Hematopoietic multipotent progenitor cell treated with erythropoietin and hydrocortisone succinate and interleukin-3 and kit ligand, for 17 days (in vitro differentiated cells): Measurements from ENCODE around the gene LDLRAD4.
"Not testable (repeated sequence)": the region's sequence is repeated elsewhere in the genome, so short reads cannot be mapped to it uniquely, and the experiment has no call there.

Experiments used
- DNase-seq: peaks from one replicate; pipeline ENCODE4 v3.0.0-alpha.2; 2015; ENCODE audit warnings: low spot score

LDLRAD4 gene

DNA sequence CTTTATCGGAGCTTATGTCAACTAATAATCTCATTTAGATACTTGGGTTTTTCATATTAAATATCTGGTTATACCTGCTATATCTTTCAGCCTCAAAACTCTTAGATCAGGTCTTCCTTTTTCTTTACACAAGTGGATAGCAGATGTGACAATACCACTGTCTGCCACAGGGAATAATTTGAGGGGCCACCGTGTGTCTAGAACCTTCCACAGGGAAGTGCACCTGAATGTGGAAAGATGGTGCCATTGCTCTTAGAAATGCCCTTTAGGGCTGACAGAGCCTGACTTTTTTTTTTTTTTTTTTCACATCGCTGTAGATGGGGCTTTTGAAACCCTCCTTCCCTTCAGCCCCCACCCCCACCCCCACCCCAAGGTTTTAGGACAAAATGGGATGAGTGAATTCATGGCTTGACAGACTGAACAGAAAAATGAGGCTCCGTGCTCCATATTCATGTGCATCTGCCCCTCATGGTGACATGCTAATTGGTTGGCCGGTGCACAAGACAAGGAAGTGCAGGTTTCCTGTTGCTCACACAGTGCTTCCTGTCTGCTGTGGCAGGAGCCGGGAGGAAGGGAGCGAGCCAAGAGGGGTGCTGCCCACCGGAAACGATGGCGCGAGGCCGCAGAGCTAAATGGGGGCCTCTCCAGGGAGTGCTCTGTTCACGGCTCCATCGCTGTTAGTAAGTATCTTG, 246.0 kb downstream of the LDLRAD4 start:
- DNase-seq = no peak

DNA sequence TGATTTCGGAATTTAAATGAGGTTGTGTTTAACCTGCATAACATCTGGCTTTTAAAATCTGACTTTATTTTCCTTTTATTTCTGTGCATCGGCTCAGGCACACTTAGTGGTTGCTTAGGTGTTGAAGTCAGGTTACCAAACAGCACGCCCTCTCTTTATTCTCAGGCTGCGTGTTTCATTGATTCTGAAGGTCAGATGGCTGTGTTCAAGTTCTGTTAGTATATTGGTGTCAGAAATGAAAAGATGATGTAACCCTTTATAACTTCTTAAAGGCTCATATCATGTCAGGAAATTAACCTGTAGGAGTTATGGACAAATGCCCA, 246.5 kb downstream of the LDLRAD4 start:
- no peak for DNase-seq

DNA sequence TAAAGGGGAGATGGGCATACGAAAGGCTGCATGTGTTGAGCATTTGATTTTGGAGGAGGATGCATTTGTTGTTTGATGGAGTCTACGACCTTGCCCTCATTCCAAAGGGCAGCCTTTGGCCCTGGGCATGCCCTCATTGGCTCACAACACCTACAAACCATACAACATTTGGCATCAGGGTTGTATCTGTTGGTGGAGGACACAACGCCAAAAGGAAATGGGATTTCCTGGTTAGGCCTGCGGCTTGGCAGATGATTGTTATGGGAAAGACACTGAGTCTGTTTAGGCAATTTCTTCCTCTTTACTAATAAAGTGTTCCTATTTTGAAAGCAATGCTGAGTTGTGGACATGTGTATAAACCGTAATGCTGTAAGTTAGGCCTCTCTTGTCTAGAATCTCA, 246.9 kb downstream of the LDLRAD4 start:
- no peak for DNase-seq

DNA sequence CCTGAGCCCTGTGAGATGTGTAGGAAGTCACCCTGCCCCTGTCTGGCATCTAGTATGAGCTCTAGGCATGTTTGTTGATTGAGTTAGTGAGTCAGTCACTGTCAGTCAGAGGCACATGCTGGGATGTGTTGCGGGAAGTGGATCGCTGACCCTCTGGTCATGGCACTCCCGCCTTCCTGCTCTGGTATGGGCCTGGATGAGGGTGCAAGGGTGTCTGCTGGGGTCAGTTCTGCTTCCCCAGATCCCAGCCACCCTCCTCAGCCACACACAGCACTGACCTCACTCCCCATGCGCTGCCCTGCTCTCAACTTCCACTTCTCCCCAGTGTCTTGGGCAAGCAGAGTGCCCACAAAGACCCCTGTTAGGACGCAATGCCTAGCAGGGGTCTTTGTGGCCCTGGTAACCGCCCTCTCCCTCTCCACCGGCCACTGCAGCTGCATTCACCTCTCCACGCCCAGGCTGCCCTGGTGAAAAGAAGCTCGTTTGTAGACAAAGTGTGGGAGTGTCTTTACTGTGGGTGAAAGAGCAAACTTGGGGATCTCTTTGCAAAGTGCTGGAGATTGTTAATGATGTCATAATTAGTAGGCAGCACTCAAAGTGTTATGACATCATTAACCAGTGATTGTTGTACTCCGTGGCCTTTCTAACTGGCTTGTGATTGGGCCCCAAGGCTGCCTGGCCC, 252.1 kb downstream of the LDLRAD4 start:
- DNase-seq = no peak

DNA sequence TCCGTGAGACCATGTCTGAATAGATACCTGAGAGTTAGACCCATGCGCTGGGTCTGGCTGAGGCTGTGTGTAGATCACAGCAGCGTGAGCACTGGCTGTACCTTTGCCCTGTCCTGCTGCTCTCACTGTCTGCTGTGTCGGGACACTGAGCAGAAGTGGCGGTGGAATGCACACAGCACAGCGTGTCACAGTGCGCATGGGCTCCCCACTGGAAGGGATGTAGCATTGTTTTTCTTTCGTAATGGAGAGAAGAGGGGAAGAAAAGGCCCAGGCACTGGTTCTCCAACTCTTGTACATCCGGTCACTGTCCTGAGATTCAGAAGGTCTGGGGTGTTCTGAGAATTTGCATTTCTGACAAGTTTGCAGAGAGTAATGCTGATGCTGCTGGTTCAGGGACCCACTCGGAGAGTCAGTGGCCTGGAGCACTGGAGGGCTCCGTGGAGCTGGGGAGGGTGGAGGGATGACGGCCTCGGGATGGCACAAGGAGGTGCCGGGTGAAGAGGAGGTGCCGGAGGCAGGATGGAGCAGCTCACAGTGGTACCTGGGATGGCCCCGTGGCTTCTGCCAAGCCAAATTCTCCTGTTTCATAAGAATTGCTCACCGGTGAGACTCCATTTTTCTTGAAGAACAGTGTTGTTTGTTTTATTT, 252.8 kb downstream of the LDLRAD4 start:
- DNase-seq = no peak

DNA sequence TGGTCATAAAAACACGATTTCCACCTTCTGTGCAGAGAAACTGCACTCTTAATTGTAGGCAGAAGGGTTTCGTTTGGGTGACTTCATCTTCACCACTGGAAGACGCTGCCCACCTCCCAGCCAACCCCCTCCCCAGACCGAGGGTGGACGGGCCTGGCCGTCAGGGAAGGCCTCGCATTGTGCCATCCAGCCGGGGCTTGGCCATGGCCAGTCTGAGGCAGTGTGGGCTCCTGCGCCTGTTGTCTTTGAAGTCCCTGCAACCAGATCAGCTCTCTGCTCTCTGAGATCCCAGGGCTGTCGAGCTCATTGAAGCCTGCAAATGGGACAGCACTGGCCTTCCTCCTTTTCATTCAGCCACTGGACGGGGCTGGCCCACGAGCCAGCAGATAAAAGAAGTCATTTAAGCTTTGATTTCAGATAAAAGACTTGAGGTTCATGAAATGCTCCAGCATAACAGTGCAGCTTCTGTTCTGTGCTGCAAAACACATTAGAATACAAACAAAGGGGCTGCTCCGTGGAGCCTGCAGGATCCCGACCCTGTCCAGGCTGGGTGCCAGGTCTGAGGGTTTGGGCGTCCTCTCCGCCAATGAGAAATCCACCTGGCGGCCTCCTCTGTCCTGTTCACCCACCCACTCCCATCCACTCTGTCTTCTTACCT, 253.5 kb downstream of the LDLRAD4 start:
- DNase-seq = no peak

DNA sequence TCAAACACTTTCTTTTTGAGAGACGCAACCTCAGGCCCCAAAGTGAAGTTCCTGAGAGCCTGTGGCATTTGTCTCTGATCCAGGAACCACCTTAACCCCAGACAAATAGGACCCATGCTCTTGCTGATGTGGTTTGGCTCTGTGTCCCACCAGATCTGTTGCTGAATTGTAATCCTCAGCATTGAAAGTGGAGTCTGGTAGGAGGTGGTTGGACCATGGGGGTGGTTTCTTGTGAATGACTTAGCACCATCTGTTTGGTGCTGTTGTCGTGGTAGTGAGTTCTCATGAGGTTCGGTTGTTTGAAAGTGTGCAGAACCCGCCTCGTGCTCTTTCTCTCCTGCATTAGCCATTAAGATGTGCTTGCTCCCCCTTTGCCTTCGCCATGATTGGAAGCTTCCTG, 255.2 kb downstream of the LDLRAD4 start:
- DNase-seq = no peak

DNA sequence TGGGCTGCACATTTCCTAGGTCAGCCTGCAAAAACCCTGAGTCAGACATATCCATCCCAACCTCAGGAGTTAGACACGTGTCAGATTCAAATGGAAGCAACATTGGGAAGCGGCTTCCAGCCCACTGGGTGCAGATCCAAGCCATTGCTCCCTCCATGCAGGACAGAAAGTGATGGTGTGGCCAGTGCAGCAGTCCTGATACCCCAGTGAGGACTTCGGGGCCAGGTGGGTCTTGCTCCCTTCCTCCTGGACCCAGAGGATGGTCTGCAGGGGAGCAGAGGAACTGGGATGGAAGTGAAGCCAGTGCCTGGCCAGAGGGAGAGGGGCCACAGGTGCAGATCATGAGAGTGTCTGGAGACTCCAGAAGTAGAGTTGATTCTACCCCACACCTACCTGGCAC, 255.8 kb downstream of the LDLRAD4 start:
- DNase-seq = no peak

DNA sequence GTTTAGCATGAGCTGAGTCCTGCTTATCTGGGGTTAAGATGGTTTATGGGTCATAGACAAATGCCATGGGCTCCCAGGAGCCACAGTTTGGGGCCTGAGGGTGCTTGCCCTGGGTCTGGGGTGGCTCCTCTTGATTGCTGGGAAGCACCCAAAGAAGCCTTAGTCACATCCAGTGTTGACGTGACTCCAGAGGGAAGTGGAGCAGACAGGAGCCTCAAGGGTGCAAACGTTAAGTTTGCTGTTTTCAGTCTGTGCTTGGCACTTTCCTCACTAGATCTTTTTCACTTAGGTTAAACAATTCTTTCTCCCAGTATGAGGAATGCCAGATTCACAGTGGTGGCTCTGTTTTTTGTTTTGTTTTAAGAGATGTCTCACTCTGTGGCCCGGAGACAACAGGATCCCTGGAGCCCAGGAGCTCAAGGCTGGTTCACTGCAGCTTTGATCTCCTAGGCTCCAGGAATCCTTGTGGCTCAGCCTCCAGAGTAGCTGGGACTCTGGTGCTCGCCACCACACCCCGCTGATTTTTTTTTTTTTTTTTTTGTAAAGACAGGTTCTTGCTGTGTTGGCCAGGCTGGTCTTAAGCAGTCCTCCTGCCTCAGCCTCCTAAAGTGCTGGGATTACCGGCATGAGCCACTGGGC, 256.5 kb downstream of the LDLRAD4 start:
- no peak for DNase-seq

DNA sequence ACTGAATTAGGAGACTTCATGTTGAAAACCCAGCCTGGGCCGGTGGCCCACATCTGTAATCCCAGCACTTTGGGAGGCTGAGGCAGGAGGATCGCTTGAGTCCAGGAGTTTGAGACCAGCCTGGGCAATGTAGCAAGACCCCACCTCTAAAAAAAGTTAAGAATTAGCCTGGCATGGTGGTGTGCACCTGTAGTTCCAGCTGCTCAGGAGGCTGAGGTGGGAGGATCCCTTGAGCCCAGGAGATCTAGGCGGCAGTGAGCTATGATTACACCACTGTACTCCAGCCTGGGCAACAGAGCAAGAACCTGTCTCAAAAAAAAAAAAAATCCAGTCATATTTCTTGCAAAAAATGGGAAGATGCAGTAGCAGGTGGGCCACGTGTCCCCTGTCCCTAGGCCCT, 257.8 kb downstream of the LDLRAD4 start:
- not testable (repeated sequence) for DNase-seq

DNA sequence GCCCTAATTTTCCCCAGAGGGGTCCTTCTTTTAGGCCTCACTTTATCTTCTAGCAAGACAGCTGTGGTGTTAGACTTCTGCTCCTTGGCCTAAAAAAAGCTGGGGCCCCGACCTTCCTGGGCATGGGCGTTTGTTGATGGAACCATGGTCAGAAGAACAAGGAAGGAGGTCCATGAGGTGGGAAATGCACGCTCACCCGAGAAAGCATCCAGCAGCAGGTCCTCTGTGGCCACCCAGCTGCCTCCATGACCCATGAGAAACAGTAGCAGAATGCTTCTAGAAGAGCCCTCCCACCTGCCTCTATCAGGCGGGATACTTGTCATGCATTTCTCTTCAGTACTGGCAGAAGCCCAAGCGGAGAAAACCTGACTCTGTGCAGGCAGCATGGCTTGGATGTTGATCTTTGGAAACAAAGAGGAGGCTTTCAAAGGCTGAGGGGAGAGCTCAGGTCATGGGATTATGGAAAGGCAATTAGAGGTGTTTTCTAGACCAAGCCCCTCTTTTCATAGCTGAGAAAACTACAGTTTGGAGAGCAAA, 258.7 kb downstream of the LDLRAD4 start:
- DNase-seq = no peak

DNA sequence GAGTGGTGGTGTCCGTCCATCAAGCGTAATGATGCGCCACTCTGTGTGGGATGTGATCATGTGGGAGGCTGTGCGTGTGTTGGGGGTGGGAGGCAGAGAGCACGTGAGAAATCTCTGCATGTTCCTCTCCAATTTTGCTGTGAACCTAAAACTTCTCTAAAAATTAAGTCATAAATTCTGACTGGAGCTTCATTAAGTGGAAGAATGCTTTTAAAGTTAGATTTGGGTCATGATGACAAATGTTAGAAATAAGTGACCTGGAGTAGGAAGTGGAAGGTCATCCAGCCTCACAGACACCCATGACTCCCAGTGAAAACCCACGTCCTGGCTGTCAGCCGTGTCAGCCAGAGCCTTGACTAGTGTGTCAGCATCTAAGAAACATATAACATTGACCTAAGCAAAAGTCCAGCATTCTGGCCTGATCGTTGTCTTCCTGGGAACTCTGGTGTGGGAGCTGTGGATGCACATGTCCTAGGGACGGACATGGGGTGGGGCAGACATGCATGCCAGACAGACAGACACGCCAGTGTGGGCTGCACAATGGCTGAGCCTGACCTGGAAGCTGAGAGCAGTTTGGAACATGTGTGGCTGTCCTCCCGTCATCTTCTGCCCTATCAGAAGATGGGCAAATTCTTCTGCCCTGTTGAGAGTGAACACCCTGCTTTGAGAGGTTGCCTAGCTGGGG, 262.2 kb downstream of the LDLRAD4 start:
- no peak for DNase-seq

DNA sequence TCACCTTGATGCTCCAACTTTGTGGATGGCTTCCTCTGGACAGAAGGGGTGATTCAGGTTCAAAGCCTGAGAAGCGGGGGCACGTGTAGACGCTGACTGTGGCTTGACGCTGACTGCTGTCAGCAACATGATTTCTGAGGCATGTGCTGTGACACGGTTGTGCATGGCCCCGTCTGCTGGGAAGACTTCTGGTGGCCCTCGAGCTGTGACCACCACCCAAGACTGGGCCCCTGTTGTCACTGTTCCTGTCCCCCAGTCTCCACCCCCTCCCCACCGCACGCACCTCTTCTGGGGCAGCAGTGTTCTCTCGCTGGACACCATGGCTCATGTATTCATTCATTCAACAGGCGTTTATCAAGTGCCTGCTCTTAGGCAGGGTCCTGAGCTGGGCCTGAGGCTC, 262.8 kb downstream of the LDLRAD4 start:
- no peak for DNase-seq

DNA sequence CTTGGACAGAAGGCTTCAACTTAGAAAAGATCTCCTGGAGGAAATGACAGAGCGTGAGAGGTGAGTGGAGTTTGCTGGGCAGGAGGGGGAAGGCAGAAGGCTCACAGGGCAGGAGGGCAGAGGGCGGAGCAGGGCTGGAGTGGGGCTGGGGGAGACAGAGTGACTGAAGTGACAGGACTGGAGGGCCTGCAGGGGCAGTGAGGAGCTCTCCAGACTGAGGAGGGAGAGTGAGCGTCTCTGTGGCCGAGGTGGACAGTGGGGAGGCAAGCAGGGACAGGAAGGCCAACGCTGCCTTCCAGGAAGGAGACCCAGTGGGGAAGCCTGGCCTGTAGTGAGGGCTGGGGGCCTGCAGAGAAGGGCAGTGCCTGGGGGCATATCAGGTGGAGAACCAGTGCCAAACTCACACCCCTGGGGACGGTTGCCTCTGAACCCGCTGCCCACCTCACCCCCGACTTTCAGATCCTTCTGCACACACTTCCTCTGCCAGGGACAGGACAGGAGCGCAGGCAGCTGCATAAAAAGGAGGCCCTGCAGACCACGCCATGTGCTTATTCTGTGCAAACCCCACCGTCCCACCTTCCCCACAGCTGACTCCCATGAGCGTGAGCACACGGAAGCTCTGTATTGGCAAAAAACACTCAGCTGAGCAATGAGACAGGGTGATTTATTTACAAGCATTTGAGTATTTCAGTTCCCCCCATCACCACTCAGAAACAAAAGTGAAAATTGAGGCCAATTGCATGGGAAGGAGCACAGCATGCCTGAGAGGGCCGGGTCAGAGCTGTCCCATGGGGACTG, 263.5 kb downstream of the LDLRAD4 start:
- no peak for DNase-seq

DNA sequence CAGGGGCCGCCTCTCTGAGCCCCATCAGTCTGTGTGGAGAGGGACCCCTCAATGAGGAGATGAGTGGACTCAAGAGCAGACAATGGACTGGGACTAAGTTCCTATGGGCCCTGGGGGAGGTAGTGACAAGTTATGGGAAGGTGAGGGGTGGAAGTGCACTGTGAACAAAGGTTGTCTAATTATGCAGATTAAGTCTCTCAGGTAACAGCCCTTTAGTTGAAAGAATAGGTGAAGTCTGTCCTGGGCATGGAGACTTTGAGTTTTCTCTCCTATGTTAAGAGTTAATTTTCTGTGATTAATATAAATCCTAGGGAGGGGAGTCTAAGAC, 264.0 kb downstream of the LDLRAD4 start:
- DNase-seq = no peak

DNA sequence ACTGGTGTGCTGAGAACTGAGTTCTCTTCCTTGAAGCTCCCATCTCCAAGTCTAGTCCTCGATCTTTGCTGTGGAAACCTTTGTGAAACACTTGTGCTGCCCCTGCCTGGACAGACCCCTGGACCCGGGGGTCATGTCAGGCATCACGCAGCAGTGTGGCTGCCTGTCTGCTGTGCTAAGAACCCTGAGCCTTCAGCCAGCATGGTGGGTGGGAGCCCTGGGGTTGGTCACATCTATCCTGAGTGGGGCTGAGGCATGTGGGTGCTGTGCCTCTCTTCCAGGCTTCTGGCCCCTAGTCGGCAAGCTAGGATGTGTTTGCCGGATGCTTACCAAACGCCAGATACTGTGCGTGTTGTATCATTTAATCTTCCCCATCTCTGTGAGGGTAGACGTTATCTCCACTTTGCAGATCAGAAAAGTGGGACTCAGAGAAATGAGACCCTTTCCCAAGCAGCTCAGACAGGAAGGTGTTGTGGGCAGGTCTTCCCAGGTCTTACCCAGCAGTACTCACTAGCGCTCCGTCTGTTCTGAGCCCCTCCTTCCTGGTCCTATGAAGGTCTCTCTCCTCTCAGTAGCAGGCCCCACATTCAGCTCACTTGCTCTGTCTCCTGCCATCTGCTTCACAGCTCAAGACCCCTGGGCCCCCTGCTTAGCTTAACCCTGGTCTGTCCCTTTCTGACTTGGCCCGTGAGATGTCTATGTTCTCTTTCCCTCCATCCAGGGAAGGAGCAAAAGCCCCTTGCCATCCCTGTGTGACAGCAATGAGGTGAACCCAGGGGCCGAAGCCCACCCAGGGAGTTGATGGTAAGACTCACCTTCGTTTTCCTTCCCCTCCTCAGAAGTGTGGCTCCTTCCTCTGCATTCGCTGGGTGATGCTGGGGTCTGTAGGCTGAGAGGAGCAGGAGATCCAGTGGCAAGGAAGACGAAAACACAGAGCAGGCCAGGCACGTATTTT, 265.0 kb downstream of the LDLRAD4 start:
- no peak for DNase-seq

DNA sequence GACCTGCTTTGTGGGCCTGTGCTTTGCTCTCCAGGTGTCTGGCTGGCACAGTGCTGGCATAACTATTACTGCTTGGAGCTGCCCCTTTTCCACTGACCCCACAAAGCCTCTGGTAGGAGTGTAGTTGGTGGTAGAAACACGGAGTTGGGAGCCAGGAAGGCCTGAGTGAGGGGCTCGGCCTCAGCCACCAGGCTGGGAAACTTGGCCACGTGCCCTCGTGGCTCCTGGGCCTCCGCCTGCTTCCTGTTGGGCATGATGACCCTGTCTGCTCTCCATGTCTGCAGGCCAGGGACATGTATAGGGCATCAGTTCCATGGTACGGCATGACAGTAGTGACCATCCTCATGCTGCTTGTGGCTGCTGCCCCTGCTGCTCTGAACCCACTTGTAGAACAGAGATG, 266.6 kb downstream of the LDLRAD4 start:
- DNase-seq = no peak

DNA sequence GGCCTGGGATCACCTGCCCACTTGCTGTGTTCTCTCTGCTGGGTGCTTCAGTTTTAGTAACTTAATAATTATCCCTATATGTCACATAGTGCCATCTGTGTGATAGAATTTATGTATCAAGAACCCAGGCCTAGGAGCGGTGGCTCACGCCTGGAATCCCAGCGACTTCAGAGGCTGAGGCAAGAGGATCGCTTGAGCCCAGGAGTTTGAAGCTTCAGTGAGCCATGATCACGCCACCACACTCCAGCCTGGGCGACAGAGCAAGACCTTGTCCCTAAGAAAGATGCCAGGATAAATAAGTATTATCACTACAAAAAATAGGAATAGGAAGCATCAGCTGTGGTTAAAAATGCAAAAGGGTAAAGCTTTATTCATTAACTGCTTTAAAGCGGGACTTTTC, 267.0 kb downstream of the LDLRAD4 start:
- no peak for DNase-seq

DNA sequence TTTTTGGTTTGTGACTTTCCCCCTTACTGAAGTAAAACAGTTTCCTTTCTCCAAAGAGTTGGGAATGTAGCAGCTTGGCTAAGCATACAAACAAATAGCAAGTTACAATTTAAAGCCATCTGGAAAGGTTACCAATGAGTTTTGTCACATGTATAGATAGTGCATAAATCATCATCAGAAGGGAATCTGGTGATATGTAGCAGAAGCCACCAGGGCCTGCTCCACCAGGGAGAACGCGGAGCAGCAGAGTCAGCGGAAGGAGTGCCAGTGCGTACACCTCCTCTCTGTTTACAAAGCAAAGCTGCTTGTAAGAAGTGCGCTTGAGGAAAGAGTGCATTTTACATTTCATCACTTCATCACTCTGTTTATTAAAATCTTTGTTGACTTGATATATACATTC, 267.7 kb downstream of the LDLRAD4 start:
- DNase-seq = no peak

DNA sequence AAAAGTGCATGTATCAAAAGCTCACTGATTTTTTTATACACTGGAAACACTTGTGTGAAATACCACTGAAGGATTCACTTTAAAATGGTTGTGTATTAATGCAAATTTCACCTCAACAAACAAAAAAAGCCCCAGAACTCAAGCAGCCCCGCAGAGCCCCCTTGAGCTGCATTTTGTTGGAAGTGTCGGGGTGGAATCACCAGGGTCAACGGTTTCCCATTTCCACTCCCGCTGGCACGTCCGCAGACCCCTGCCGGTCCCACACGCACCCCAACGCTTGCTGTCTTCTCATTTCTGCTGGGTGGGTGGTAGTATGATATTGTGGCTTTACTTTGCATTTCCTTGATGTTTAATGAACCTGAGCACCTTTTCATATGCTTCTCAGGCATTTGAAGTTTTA, 268.1 kb downstream of the LDLRAD4 start:
- no peak for DNase-seq
